Spleen (tissue), 11 donors: ENCODE results near the gene SMAD7. TPM values are rescaled to one million over a fixed set of nuclear protein-coding genes. Genes with fewer than 3 reads are reported as not detected.
A peak's percentile ranks its signal among the peaks of the same experiment; 100 is the strongest.

Experiments used
- DNase-seq: peaks from one replicate; pipeline ENCODE4 v3.0.0-alpha.2; 2020
- H3K27ac ChIP-seq, 8 donors: fragments of 200-600 bp; sonication (generic) in 7 of 8; 1 replicate in 4 of 8; 2 replicates in 4 of 8; pipeline versions ENCODE4 v1.5.0 to v1.8.0; 2016 to 2021; ENCODE audit warnings: inconsistent platforms in 4 of 8, mild to moderate bottlenecking in 4 of 8, moderate library complexity in 1 of 8
- H3K27me3 ChIP-seq, 7 donors: fragments of 200-600 bp; sonication (generic) in 6 of 7; replicated peaks in 1 of 7; 1 replicate in 4 of 7; 2 replicates in 3 of 7; pipeline versions ENCODE4 v1.5.0 to v1.8.0; 2016 to 2021; ENCODE audit warnings: inconsistent platforms in 3 of 7, mild to moderate bottlenecking in 1 of 7
- H3K36me3 ChIP-seq, 6 donors: fragments of 200-600 bp; sonication (generic) in 5 of 6; 1 replicate in 4 of 6; 2 replicates in 2 of 6; pipeline versions ENCODE4 v1.5.0 to v1.8.0; 2016 to 2021; ENCODE audit warnings: inconsistent platforms in 2 of 6
- H3K4me1 ChIP-seq, 6 donors: fragments of 200-600 bp; sonication (generic) in 5 of 6; 1 replicate in 3 of 6; 2 replicates in 3 of 6; pipeline versions ENCODE4 v1.5.0 to v1.8.0; 2016 to 2021; ENCODE audit warnings: inconsistent platforms in 3 of 6
- H3K4me3 ChIP-seq, 8 donors: fragments of 200-600 bp; sonication (generic) in 7 of 8; 1 replicate in 4 of 8; 2 replicates in 4 of 8; pipeline versions ENCODE4 v1.5.0 to v1.8.0; 2016 to 2021; ENCODE audit warnings: inconsistent platforms in 4 of 8, mild to moderate bottlenecking in 4 of 8, moderate library complexity in 2 of 8
- H3K9me3 ChIP-seq, 8 donors: fragments of 200-600 bp; sonication (generic) in 7 of 8; 1 replicate in 4 of 8; 2 replicates in 4 of 8; pipeline versions ENCODE4 v1.5.0 to v1.8.0; 2016 to 2021; ENCODE audit warnings: inconsistent platforms in 4 of 8
- CTCF ChIP-seq, 11 experiments: fragments of 200-600 bp in 7 of 11; fragments of 450-650 bp in 4 of 11; sonication (generic) in 4 of 11; IDR thresholded peaks in 8 of 11; conservative IDR thresholded peaks in 3 of 11; 1 replicate in 7 of 11; 2 replicates in 4 of 11; pipeline versions ENCODE4 v1.4.0 to v1.8.0; 2016 to 2021; ENCODE audit warnings: antibody characterized with exemption in 11 of 11, inconsistent platforms in 4 of 11, mild to moderate bottlenecking in 1 of 11
- POLR2A ChIP-seq, 3 donors: fragments of 450-650 bp; IDR thresholded peaks; one replicate each; pipeline ENCODE4 v1.5.1; 2017; ENCODE audit warnings: antibody characterized with exemption in 3 of 3, mild to moderate bottlenecking in 1 of 3
- POLR2AphosphoS5 ChIP-seq, 3 donors: sonication (generic); formaldehyde crosslinking; IDR thresholded peaks; one replicate each; pipeline ENCODE4 v1.5.1; 2017; ENCODE audit warnings: antibody characterized with exemption in 3 of 3
- WGBS, 5 donors: extraction: QIAGEN DNeasy Blood & Tissue Kit in 3 of 5; methylation state at CpG; one replicate each; pipeline versions ENCODE4 v1.1.5 to v1.1.7; 2013 to 2018; 5-methylcytosine and 5-hydroxymethylcytosine counted together
- intact Hi-C: fragments of 100-400 bp; cut with DNase I; formaldehyde crosslinking; loops from one replicate; pipeline ENCODE4 v1.15.0; 2023; ENCODE audit warnings: low total_unique reads
- polyA plus RNA-seq, 3 donors: library from polyadenylated mRNA; stranded (reverse); fragments of 200-250 nt; gene quantifications; one replicate each; pipeline ENCODE4 v1.2.1, GENCODE V29; 2013
- total RNA-seq, 7 donors: library from RNA; depleted of rRNA in 3 of 7; stranded (reverse); fragments of >200 nt in 3 of 7; fragmentation: NEBNext Ultra II Directional in 4 of 7; extraction: Animal tissue kit (Norgen Biotek cat#: 25700) in 4 of 7; gene quantifications; one replicate each; pipeline versions ENCODE4 v1.1.0 to v1.2.1, GENCODE V29; 2016 to 2021
- donor health status: healthy with polysubstance abuse.
- donor health status: DM: no; HTN: no; CAD: no; lungs with moderate emphysema.
- donor health status: DM: no; HTN: no; CAD: no.
- donor health status: Bipolar disorder and iron deficiency.
- donor health status: healthy.
- donor health status: DM: no; HTN: no; CAD: no.
- donor health status: DM: yes; HTN: yes; CAD: no.

Gene SMAD7
- total and polyA plus RNA-seq, 10 donors: 2.5 to 21.2 (median 15.2) TPM

- Histone ChIP-seq H3K4me1 (peaks cover 1 to 42% (median 21%) of the 10 kb centered on the region in 6 donors), H3K27me3 (peaks cover 0 to 42% (median 5%) of the 10 kb centered on the region in 7 donors), H3K4me3 (no peak overlapping the region), H3K27ac (peak overlapping the region in 4 of 8 donors; percentile 34 to 44 (median 40)), H3K36me3 (no peaks in the 10 kb centered on the region), H3K9me3 (no peaks in the 10 kb centered on the region)
- TF ChIP-seq POLR2AphosphoS5 (IDR thresholded peaks at IDR 0.05) (no peak), CTCF (IDR thresholded peaks at IDR 0.05 in 8 of 11, conservative IDR thresholded peaks at IDR 0.05 in 3 of 11) (no peak), POLR2A (IDR thresholded peaks at IDR 0.05) (no peak)
- intact Hi-C loops: no loop called here
- no peak for DNase-seq
- 47 to 59% (median 54%) methylated on average over 11 of the region's 11 CpGs for WGBS, 5 donors
These were observed 29.5 kb upstream of the SMAD7 start for GRCh38 chr18:48979944-48980890.

- H3K27me3 ChIP-seq: peaks cover 0 to 53% (median 8%) of the 10 kb centered on the region in 7 donors
- no peak for DNase-seq
- H3K4me1 ChIP-seq: peaks cover 3 to 39% (median 24%) of the 10 kb centered on the region in 6 donors
- WGBS, 5 donors: 90 to 99% (median 94%) methylated on average over 5 to 9 of the region's 9 CpGs
- no peaks in the 10 kb centered on the region for H3K36me3 ChIP-seq
- no peak for TF ChIP-seq CTCF (IDR thresholded peaks at IDR 0.05 in 8 of 11, conservative IDR thresholded peaks at IDR 0.05 in 3 of 11)
- TF ChIP-seq POLR2A (IDR thresholded peaks at IDR 0.05): no peak
- TF ChIP-seq POLR2AphosphoS5 (IDR thresholded peaks at IDR 0.05): no peak
- H3K9me3 ChIP-seq: no peaks in the 10 kb centered on the region
- no peak overlapping the region for H3K27ac ChIP-seq
- intact Hi-C loops: no loop called here
- no peak overlapping the region for H3K4me3 ChIP-seq
These were observed 27.1 kb upstream of the SMAD7 start for GRCh38 chr18:48977914-48978313.

- DNase-seq: peak; percentile 87
- peak in 1 of 3 donors; percentile 13 for TF ChIP-seq POLR2AphosphoS5 (IDR thresholded peaks at IDR 0.05)
- no peak for TF ChIP-seq CTCF (IDR thresholded peaks at IDR 0.05 in 8 of 11, conservative IDR thresholded peaks at IDR 0.05 in 3 of 11)
- Histone ChIP-seq H3K36me3 (no peaks in the 10 kb centered on the region), H3K4me1 (peaks cover 3 to 37% (median 24%) of the 10 kb centered on the region in 6 donors), H3K9me3 (no peaks in the 10 kb centered on the region), H3K4me3 (peak overlapping the region; percentile 41 to 86 (median 61)), H3K27me3 (peaks cover 0 to 50% (median 8%) of the 10 kb centered on the region in 7 donors), H3K27ac (peak overlapping the region in 6 of 8 donors; percentile 20 to 73 (median 59))
- WGBS, 5 donors: 1 to 3% (median 2%) methylated on average over 36 to 119 of the region's 119 CpGs
- intact Hi-C loops: no loop called here
These were observed 25.3 kb upstream of the SMAD7 start for GRCh38 chr18:48975817-48976649.
